PC-3 (cell line): ENCODE results near the gene CAPN7. TPM values are rescaled to one million over a fixed set of nuclear protein-coding genes. Genes with fewer than 3 reads are reported as not detected.

Source experiments
- ATAC-seq: fragments of 200-7000 bp; cut with Tn5 transposase; 2 replicates; pipeline ENCODE4 v1.9.1; 2020; ENCODE audit warnings: mild to moderate bottlenecking, moderate library complexity
- BruUV-seq: library from RNA; stranded (reverse); fragments of 400-500 nt; replicated peaks from 2 replicates; lab custom pipeline; 2021; lab: Mats Ljungman, UMichigan
- CTCF ChIA-PET: fragments of 300-600 bp; sonication (Branson Sonifier 250); formaldehyde crosslinking; loops from one replicate; lab custom pipeline; 2022; ENCODE audit warnings: antibody characterized with exemption; lab: Charles Lee
- POLR2A ChIA-PET: fragments of 300-600 bp; sonication (Branson Sonifier 250); formaldehyde crosslinking; loops from one replicate; lab custom pipeline; 2022; ENCODE audit warnings: antibody characterized with exemption; ENCODE audit not compliant: unreplicated experiment; lab: Charles Lee
- DNase-seq: peaks from one replicate; pipeline ENCODE4 v3.0.0-alpha.2; 2015
- H2AFZ ChIP-seq: fragments of 300-600 bp; sonication (generic); 2 replicates; pipeline ENCODE4 v1.6.0; 2016; ENCODE audit warnings: antibody characterized with exemption, low read length
- H3F3A ChIP-seq: fragments of 300-600 bp; sonication (generic); one replicate; pipeline ENCODE4 v1.6.0; 2017; ENCODE audit warnings: antibody characterized with exemption, low read length, control low read depth, mild to moderate bottlenecking; ENCODE audit not compliant: unreplicated experiment
- H3K27ac ChIP-seq: fragments of 300-600 bp; sonication (generic); 2 replicates; pipeline ENCODE4 v1.5.1; 2016; ENCODE audit warnings: mild to moderate bottlenecking, low read length
- H3K27me3 ChIP-seq: fragments of 300-600 bp; sonication (generic); 2 replicates; pipeline ENCODE4 v1.6.1; 2016; ENCODE audit warnings: low read length, mixed read lengths
- H3K36me3 ChIP-seq: fragments of 300-600 bp; sonication (generic); 2 replicates; pipeline ENCODE4 v1.6.1; 2016; ENCODE audit warnings: low read depth, mixed run types, low read length, mixed read lengths
- H3K4me1 ChIP-seq: fragments of 300-600 bp; sonication (generic); 2 replicates; pipeline ENCODE4 v1.5.1; 2016; ENCODE audit warnings: low read length; ENCODE audit not compliant: insufficient read depth
- H3K4me2 ChIP-seq: fragments of 300-600 bp; sonication (generic); 2 replicates; pipeline ENCODE4 v1.6.0; 2016; ENCODE audit warnings: low read length
- H3K4me3 ChIP-seq: fragments of 300-600 bp; sonication (generic); 2 replicates; pipeline ENCODE4 v1.5.1; 2016; ENCODE audit warnings: mild to moderate bottlenecking, low read length, mixed read lengths
- H3K79me2 ChIP-seq: fragments of 300-600 bp; sonication (generic); 2 replicates; pipeline ENCODE4 v1.6.1; 2017; ENCODE audit warnings: low read length, mixed read lengths
- H3K9ac ChIP-seq: fragments of 300-600 bp; sonication (generic); 2 replicates; pipeline ENCODE4 v1.6.0; 2016; ENCODE audit warnings: mild to moderate bottlenecking, low read length
- H3K9me2 ChIP-seq: fragments of 300-600 bp; sonication (generic); replicated peaks from 2 replicates; pipeline ENCODE4 v1.6.1; 2016; ENCODE audit warnings: mixed run types, low read length, mixed read lengths
- H3K9me3 ChIP-seq: fragments of 300-600 bp; sonication (generic); 2 replicates; pipeline ENCODE4 v1.6.1; 2016; ENCODE audit warnings: low read length, mixed read lengths
- H4K20me1 ChIP-seq: fragments of 300-600 bp; sonication (generic); 2 replicates; pipeline ENCODE4 v1.6.1; 2016; ENCODE audit warnings: low read length, mixed read lengths
- EZH2 ChIP-seq: fragments of 300-600 bp; sonication (generic); IDR thresholded peaks from one replicate; pipeline ENCODE4 v1.6.1; 2017; ENCODE audit warnings: antibody characterized with exemption, mild to moderate bottlenecking, low read length; ENCODE audit not compliant: unreplicated experiment
- EZH2phosphoT487 ChIP-seq: fragments of 300-600 bp; sonication (generic); IDR thresholded peaks from 2 replicates; pipeline ENCODE4 v1.6.1; 2018; ENCODE audit warnings: mild to moderate bottlenecking, antibody characterized with exemption, low read length, borderline replicate concordance
- intact Hi-C: fragments of 100-400 bp; cut with micrococcal nuclease; formaldehyde crosslinking; loops from 2 replicates; pipeline ENCODE4 v1.9.0; 2023
- total RNA-seq: library from RNA; depleted of rRNA; stranded (reverse); fragments of >200 nt; gene quantifications from 2 replicates; pipeline ENCODE4 v1.2.3, GENCODE V29; 2014
- TF ChIP-seq, protein P1 (sequence below): fragments of 300-600 bp; sonication (generic); conservative IDR thresholded peaks from 2 replicates; pipeline ENCODE4 v1.5.1; 2017; ENCODE audit warnings: antibody characterized with exemption, low read depth, mild to moderate bottlenecking, low read length

CAPN7 gene
- total RNA-seq, 1 experiment from 2014 or later = 32.7 TPM

- no peaks in the 10 kb centered on the region for H3K9me2 ChIP-seq
- no peak overlapping the region for H3K9ac ChIP-seq
- no peak overlapping the region for H3K4me2 ChIP-seq
- intact Hi-C loops = no loop called here
- no peak overlapping the region for H3K4me3 ChIP-seq
- H3K36me3 ChIP-seq = no peaks in the 10 kb centered on the region
- H3K27me3 ChIP-seq = no peaks in the 10 kb centered on the region
- no peaks in the 10 kb centered on the region for H3K9me3 ChIP-seq
- POLR2A ChIA-PET = no interaction called here
- no peak overlapping the region for H3K27ac ChIP-seq
- peak; percentile 53 for DNase-seq
- CTCF ChIA-PET = no interaction called here
- no peaks in the 10 kb centered on the region for H3K4me1 ChIP-seq
- H3K79me2 ChIP-seq = no peaks in the 10 kb centered on the region
- ATAC-seq = peak; percentile 46; the same call in 1 of the 2 replicates
- BruUV-seq = no TSS peak
- H4K20me1 ChIP-seq = no peaks in the 10 kb centered on the region
- no peaks in the 10 kb centered on the region for H3F3A ChIP-seq
- no peak overlapping the region for H2AFZ ChIP-seq
- TF ChIP-seq, protein P1, sequence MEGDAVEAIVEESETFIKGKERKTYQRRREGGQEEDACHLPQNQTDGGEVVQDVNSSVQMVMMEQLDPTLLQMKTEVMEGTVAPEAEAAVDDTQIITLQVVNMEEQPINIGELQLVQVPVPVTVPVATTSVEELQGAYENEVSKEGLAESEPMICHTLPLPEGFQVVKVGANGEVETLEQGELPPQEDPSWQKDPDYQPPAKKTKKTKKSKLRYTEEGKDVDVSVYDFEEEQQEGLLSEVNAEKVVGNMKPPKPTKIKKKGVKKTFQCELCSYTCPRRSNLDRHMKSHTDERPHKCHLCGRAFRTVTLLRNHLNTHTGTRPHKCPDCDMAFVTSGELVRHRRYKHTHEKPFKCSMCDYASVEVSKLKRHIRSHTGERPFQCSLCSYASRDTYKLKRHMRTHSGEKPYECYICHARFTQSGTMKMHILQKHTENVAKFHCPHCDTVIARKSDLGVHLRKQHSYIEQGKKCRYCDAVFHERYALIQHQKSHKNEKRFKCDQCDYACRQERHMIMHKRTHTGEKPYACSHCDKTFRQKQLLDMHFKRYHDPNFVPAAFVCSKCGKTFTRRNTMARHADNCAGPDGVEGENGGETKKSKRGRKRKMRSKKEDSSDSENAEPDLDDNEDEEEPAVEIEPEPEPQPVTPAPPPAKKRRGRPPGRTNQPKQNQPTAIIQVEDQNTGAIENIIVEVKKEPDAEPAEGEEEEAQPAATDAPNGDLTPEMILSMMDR = no peak
Measured at GRCh38 chr3:15284121-15284889, 78.3 kb downstream of the CAPN7 start.

- Histone ChIP-seq H3K27me3 (no peaks in the 10 kb centered on the region), H3K79me2 (no peaks in the 10 kb centered on the region), H3K4me3 (no peak overlapping the region), H3F3A (no peaks in the 10 kb centered on the region), H3K9me3 (no peaks in the 10 kb centered on the region), H3K36me3 (no peaks in the 10 kb centered on the region), H3K9ac (no peak overlapping the region), H3K9me2 (no peaks in the 10 kb centered on the region), H4K20me1 (no peaks in the 10 kb centered on the region), H2AFZ (no peak overlapping the region), H3K27ac (no peak overlapping the region), H3K4me1 (no peaks in the 10 kb centered on the region), H3K4me2 (no peak overlapping the region)
- no TSS peak for BruUV-seq
- POLR2A ChIA-PET = no interaction called here
- CTCF ChIA-PET = no interaction called here
- TF ChIP-seq, protein P1 = no peak
- no peak for TF ChIP-seq EZH2phosphoT487
- no peak for TF ChIP-seq EZH2
- ATAC-seq (no peak), DNase-seq (no peak)
- intact Hi-C loops = no loop called here
Measured at GRCh38 chr3:15286022-15286421, 80.0 kb downstream of the CAPN7 start.

DNA sequence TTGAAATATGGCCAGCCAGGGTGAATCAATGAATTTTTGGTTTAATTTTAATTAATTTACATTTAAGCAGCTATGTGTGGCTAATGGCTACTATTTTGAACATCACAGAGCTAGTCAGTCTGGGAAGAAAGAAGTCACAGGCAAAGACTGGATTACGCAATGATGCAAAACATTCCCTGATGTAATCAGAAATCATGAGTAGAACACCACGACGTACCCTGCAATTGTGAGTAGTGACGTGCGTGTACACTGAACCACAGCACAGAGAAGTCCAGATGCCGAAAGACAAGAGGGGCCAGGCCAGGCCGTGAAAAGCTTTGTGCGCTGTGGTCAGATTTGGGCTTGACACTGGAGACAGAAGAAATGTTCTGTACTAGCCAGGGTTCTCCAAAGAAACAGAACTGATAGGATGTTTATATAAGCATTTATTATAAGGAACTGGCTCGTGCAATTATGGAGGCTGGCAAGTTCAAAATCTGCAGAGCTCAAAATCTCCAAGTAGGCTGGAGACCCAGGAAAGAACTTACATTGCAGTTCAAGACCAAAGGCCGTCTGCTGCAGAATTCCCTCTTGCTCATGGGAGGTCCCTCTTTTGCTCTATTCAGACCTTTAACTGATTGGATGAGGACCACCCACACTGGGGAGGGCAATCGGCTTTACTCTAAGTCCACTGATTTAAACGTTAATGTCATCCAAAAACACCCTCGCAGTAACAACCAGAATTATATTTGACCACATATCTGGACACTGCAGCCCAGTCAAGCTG is 81.7 kb downstream of the CAPN7 start:
- Histone ChIP-seq H3K27ac (no peak overlapping the region), H3K9me2 (no peaks in the 10 kb centered on the region), H3K4me3 (no peak overlapping the region), H3K9ac (no peak overlapping the region), H3K27me3 (no peaks in the 10 kb centered on the region), H4K20me1 (no peaks in the 10 kb centered on the region), H2AFZ (no peak overlapping the region), H3K36me3 (no peaks in the 10 kb centered on the region), H3K4me2 (no peak overlapping the region), H3K79me2 (no peaks in the 10 kb centered on the region), H3F3A (no peaks in the 10 kb centered on the region), H3K9me3 (no peaks in the 10 kb centered on the region), H3K4me1 (no peaks in the 10 kb centered on the region)
- ChIA-PET POLR2A (no interaction called here), CTCF (no interaction called here)
- DNase-seq (no peak), ATAC-seq (no peak)
- intact Hi-C loops = no loop called here
- BruUV-seq = no TSS peak
- no peak for TF ChIP-seq EZH2phosphoT487
- TF ChIP-seq, protein P1 = no peak
